ENCODE results near the gene TMEM174. TPM values are rescaled to one million over a fixed set of nuclear protein-coding genes. Genes with fewer than 3 reads are reported as not detected.

TMEM174 gene
- total RNA-seq, 2 experiments from 2014 or later = 0.25 TPM; not detected in 1

- ChIA-PET POLR2A (interaction anchor here (1.4 kb wide), 1 partner anchor 117 kb away, joined by 3 read pairs; no protein-coding TSS in a partner anchor), CTCF (ENCODE audit: unreplicated experiment) (interaction anchor here (0.5 to 1.0 kb wide), 3 partner anchors 23 to 66 kb away, joined by 3 to 5 read pairs (median 4); no protein-coding TSS in a partner anchor)
- no peaks in the 10 kb centered on the region for H3K9me2 ChIP-seq (ENCODE audit: insufficient read depth, low read length)
- intact Hi-C loops (cut with micrococcal nuclease; ENCODE audit: unreplicated experiment) = loop anchor here (1.0 to 5.0 kb wide), 3 partner anchors 67 to 245 kb away; partner anchors contain the start of gene FCHO2
- H3K9me3 ChIP-seq (ENCODE audit: low read length) = no peaks in the 10 kb centered on the region
- H3K4me1 ChIP-seq (ENCODE audit: insufficient read depth, low read length, poor library complexity, severe bottlenecking) = peaks cover 7% of the 10 kb centered on the region
- H2AFZ ChIP-seq (ENCODE audit: low read length) = peak overlapping the region; percentile 31
- no peaks in the 10 kb centered on the region for H3K36me3 ChIP-seq (ENCODE audit: insufficient read depth, low read length)
- H4K20me1 ChIP-seq (ENCODE audit: insufficient read depth, low read length) = no peaks in the 10 kb centered on the region
- H3K4me3 ChIP-seq (ENCODE audit: low read depth, low read length, poor library complexity, severe bottlenecking) = no peak overlapping the region
- TF ChIP-seq EZH2phosphoT487 (IDR thresholded peaks at IDR 0.05; ENCODE audit: borderline replicate concordance, low read depth, low read length) = no peak
- TF ChIP-seq CTCF (conservative IDR thresholded peaks at IDR 0.05; ENCODE audit: low read length) = peak; percentile 87
- peak; percentile 71 for DNase-seq (ENCODE audit: low spot score)
- H3K4me2 ChIP-seq (ENCODE audit: low read length) = peak overlapping the region; percentile 56; the same call in 1 of the 2 replicates
- no TSS peak for BruUV-seq (replicated peaks)
- H3K79me2 ChIP-seq (ENCODE audit: insufficient read depth, low read depth, low read length) = no peaks in the 10 kb centered on the region
- H3K27ac ChIP-seq (ENCODE audit: low read depth, low read length, poor library complexity, severe bottlenecking) = no peak overlapping the region
Observed at GRCh38 chr5:73201547-73202513, 28.8 kb downstream of the TMEM174 start.

- TF ChIP-seq CTCF (conservative IDR thresholded peaks at IDR 0.05; ENCODE audit: low read length) (no peak), EZH2phosphoT487 (IDR thresholded peaks at IDR 0.05; ENCODE audit: borderline replicate concordance, low read depth, low read length) (no peak)
- Histone ChIP-seq H3K79me2 (ENCODE audit: insufficient read depth, low read depth, low read length) (no peaks in the 10 kb centered on the region), H3K4me1 (ENCODE audit: insufficient read depth, low read length, poor library complexity, severe bottlenecking) (peaks cover 7% of the 10 kb centered on the region), H3K27ac (ENCODE audit: low read depth, low read length, poor library complexity, severe bottlenecking) (no peak overlapping the region), H3K4me2 (ENCODE audit: low read length) (no peak overlapping the region), H3K9me2 (ENCODE audit: insufficient read depth, low read length) (no peaks in the 10 kb centered on the region), H3K36me3 (ENCODE audit: insufficient read depth, low read length) (no peaks in the 10 kb centered on the region), H2AFZ (ENCODE audit: low read length) (no peak overlapping the region), H3K4me3 (ENCODE audit: low read depth, low read length, poor library complexity, severe bottlenecking) (no peak overlapping the region), H4K20me1 (ENCODE audit: insufficient read depth, low read length) (no peaks in the 10 kb centered on the region), H3K9me3 (ENCODE audit: low read length) (no peaks in the 10 kb centered on the region)
- CTCF ChIA-PET (ENCODE audit: unreplicated experiment) = no interaction called here
- POLR2A ChIA-PET = interaction anchor here (0.6 kb wide), 1 partner anchor 65 kb away, joined by 4 read pairs; no protein-coding TSS in a partner anchor
- DNase-seq (ENCODE audit: low spot score) = no peak
- intact Hi-C loops (cut with micrococcal nuclease; ENCODE audit: unreplicated experiment) = loop anchor here (5.0 kb wide), 1 partner anchor 247 kb away; the partner anchor contains the start of gene FCHO2
- BruUV-seq (replicated peaks) = no TSS peak
Observed at GRCh38 chr5:73204332-73204731, 31.3 kb downstream of the TMEM174 start.

Data from OCI-LY7 (cell line).